GM19035 (cell line): ENCODE results near the gene KMT5C.

Source experiments
- ATAC-seq: cut with Tn5 transposase; IDR thresholded peaks from one replicate; pipeline ENCODE4 v1.9.1; 2021; ENCODE audit not compliant: unreplicated experiment

Gene KMT5C

GRCh38 chr19:55366790-55367189 is 27.1 kb downstream of the KMT5C start:
- no peak for ATAC-seq

GRCh38 chr19:55368106-55368505 is 28.4 kb downstream of the KMT5C start:
- no peak for ATAC-seq

GRCh38 chr19:55368701-55369563 is 29.3 kb downstream of the KMT5C start:
- no peak for ATAC-seq

GRCh38 chr19:55369653-55370304 is 30.1 kb downstream of the KMT5C start:
- ATAC-seq: no peak

GRCh38 chr19:55370305-55370988 is 30.8 kb downstream of the KMT5C start, which contains the start of gene IL11:
IL11 (minus strand) TSS chr19:55370463; CDS start chr19:55370310, 153 bp downstream.
- ATAC-seq: no peak

GRCh38 chr19:55372316-55373081 is 32.8 kb downstream of the KMT5C start:
- ATAC-seq: no peak

GRCh38 chr19:55373306-55373992 is 33.8 kb downstream of the KMT5C start:
- no peak for ATAC-seq

- no peak for ATAC-seq
Measured at GRCh38 chr19:55373993-55374757, 34.5 kb downstream of the KMT5C start.

- no peak for ATAC-seq
Measured at GRCh38 chr19:55376241-55376933, 36.7 kb downstream of the KMT5C start, which contains the start of gene TMEM190. TMEM190 (plus strand) TSS chr19:55376826; CDS start chr19:55376854, 28 bp downstream.

GRCh38 chr19:55377356-55378131 is 37.9 kb downstream of the KMT5C start:
- no peak for ATAC-seq

- no peak for ATAC-seq
Measured at GRCh38 chr19:55379174-55379573, 39.5 kb downstream of the KMT5C start.

GRCh38 chr19:55382013-55382412 is 42.3 kb downstream of the KMT5C start:
- no peak for ATAC-seq

- ATAC-seq: no peak
Measured at GRCh38 chr19:55382522-55383054, 42.9 kb downstream of the KMT5C start.

GRCh38 chr19:55383279-55384130 is 43.8 kb downstream of the KMT5C start:
- no peak for ATAC-seq

- no peak for ATAC-seq
Measured at GRCh38 chr19:55384131-55384919, 44.6 kb downstream of the KMT5C start, which contains the start of gene TMEM238. TMEM238 (minus strand) TSS chr19:55384292; CDS start chr19:55384259, 33 bp downstream.
